ENCODE measurements around the gene NINJ2.

- TF ChIP-seq POLR2A (IDR thresholded peaks at IDR 0.05): no peak
- TF ChIP-seq, protein P1, sequence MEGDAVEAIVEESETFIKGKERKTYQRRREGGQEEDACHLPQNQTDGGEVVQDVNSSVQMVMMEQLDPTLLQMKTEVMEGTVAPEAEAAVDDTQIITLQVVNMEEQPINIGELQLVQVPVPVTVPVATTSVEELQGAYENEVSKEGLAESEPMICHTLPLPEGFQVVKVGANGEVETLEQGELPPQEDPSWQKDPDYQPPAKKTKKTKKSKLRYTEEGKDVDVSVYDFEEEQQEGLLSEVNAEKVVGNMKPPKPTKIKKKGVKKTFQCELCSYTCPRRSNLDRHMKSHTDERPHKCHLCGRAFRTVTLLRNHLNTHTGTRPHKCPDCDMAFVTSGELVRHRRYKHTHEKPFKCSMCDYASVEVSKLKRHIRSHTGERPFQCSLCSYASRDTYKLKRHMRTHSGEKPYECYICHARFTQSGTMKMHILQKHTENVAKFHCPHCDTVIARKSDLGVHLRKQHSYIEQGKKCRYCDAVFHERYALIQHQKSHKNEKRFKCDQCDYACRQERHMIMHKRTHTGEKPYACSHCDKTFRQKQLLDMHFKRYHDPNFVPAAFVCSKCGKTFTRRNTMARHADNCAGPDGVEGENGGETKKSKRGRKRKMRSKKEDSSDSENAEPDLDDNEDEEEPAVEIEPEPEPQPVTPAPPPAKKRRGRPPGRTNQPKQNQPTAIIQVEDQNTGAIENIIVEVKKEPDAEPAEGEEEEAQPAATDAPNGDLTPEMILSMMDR (IDR thresholded peaks at IDR 0.05): no peak
Measured at GRCh38 chr12:588646-589045, 74.6 kb downstream of the NINJ2 start.
